SU-DHL-6 (cell line): Measurements from ENCODE around the gene NOL3.

Experiments
- H2AFZ ChIP-seq: fragments of 200-600 bp; sonication (generic); 2 replicates; pipeline ENCODE4 v1.6.1; 2014; ENCODE audit warnings: low read depth, mild to moderate bottlenecking, moderate library complexity, mixed read lengths, antibody characterized with exemption, low read length; ENCODE audit not compliant: severe bottlenecking
- H3F3A ChIP-seq: fragments of 200-600 bp; shearing (Covaris generic); 2 replicates; pipeline ENCODE4 v1.6.0; 2016; ENCODE audit warnings: antibody characterized with exemption, mild to moderate bottlenecking; ENCODE audit not compliant: insufficient read depth
- H3K27ac ChIP-seq: fragments of 200-600 bp; sonication (generic); 2 replicates; pipeline ENCODE4 v1.5.1; 2016; ENCODE audit warnings: low read depth, mild to moderate bottlenecking, low read length, moderate library complexity, mixed read lengths
- H3K27me3 ChIP-seq: fragments of 200-600 bp; sonication (generic), shearing (Covaris generic); 2 replicates; pipeline ENCODE4 v1.6.0; 2014; ENCODE audit warnings: mild to moderate bottlenecking, low read length
- H3K36me3 ChIP-seq: fragments of 200-600 bp; sonication (generic); 2 replicates; pipeline ENCODE4 v1.6.1; 2014; ENCODE audit warnings: mild to moderate bottlenecking, low read length, mixed read lengths
- H3K4me2 ChIP-seq: fragments of 300-600, 200-600 bp; shearing (Covaris generic), sonication (generic); 2 replicates; pipeline ENCODE4 v1.6.0; 2014; ENCODE audit warnings: low read length, low read depth, mild to moderate bottlenecking; ENCODE audit not compliant: poor library complexity, severe bottlenecking
- H3K4me3 ChIP-seq: fragments of 200-600 bp; sonication (generic); 2 replicates; pipeline ENCODE4 v1.5.1; 2014; ENCODE audit warnings: antibody characterized with exemption, low read length, mild to moderate bottlenecking, mixed read lengths; ENCODE audit not compliant: insufficient read depth, poor library complexity, severe bottlenecking
- H3K79me2 ChIP-seq: fragments of 200-600 bp; sonication (generic); 2 replicates; pipeline ENCODE4 v1.6.1; 2014; ENCODE audit warnings: mild to moderate bottlenecking, low read length, moderate library complexity; ENCODE audit not compliant: insufficient read depth
- H3K9ac ChIP-seq: fragments of 200-600 bp; sonication (generic); 2 replicates; pipeline ENCODE4 v1.7.0; 2014; ENCODE audit warnings: mild to moderate bottlenecking, low read length
- H3K9me2 ChIP-seq: fragments of 200-600 bp; sonication (generic); replicated peaks from 2 replicates; pipeline ENCODE4 v1.6.1; 2014; ENCODE audit warnings: low read length; ENCODE audit not compliant: insufficient read depth
- H3K9me3 ChIP-seq: fragments of 200-600 bp; sonication (generic); 2 replicates; pipeline ENCODE4 v1.6.1; 2014; ENCODE audit warnings: low read length, mixed read lengths; ENCODE audit not compliant: insufficient read depth
- H4K20me1 ChIP-seq: fragments of 200-600 bp; sonication (generic); 2 replicates; pipeline ENCODE4 v1.6.1; 2014; ENCODE audit warnings: low read depth, mild to moderate bottlenecking, antibody characterized with exemption, low read length, moderate library complexity, mixed read lengths
- CTCF ChIP-seq: fragments of 200-600 bp; sonication (generic); IDR thresholded peaks from one replicate; pipeline ENCODE4 v1.5.1; 2017; ENCODE audit warnings: antibody characterized with exemption, mild to moderate bottlenecking, low read length, moderate library complexity; ENCODE audit not compliant: insufficient read depth, poor library complexity, severe bottlenecking
- EZH2phosphoT487 ChIP-seq: fragments of 200-600 bp; sonication (generic), shearing (Covaris generic); conservative IDR thresholded peaks from 2 replicates; pipeline ENCODE4 v1.6.1; 2018; ENCODE audit warnings: mild to moderate bottlenecking, antibody characterized with exemption, low read length, moderate library complexity, mixed read lengths

Gene NOL3

GRCh38 chr16:67207249-67208091, 37.1 kb downstream of the NOL3 start:
- no peaks in the 10 kb centered on the region for H4K20me1 ChIP-seq
- H3K79me2 ChIP-seq: no peaks in the 10 kb centered on the region
- no peaks in the 10 kb centered on the region for H3K36me3 ChIP-seq
- no peak overlapping the region for H3K4me2 ChIP-seq
- no peak overlapping the region for H3K4me3 ChIP-seq
- H3K27ac ChIP-seq: no peak overlapping the region
- no peaks in the 10 kb centered on the region for H3K9me3 ChIP-seq
- H2AFZ ChIP-seq: no peak overlapping the region
- H3F3A ChIP-seq: no peaks in the 10 kb centered on the region
- no peaks in the 10 kb centered on the region for H3K27me3 ChIP-seq
- H3K9me2 ChIP-seq: no peaks in the 10 kb centered on the region
- H3K9ac ChIP-seq: no peak overlapping the region
- no peak for TF ChIP-seq EZH2phosphoT487
- no peak for TF ChIP-seq CTCF

GRCh38 chr16:67208154-67208896, 38.0 kb downstream of the NOL3 start:
- no peaks in the 10 kb centered on the region for H3K9me3 ChIP-seq
- no peaks in the 10 kb centered on the region for H3K36me3 ChIP-seq
- H3K27ac ChIP-seq: no peak overlapping the region
- H3K9me2 ChIP-seq: no peaks in the 10 kb centered on the region
- no peak overlapping the region for H3K4me2 ChIP-seq
- no peak overlapping the region for H3K9ac ChIP-seq
- no peaks in the 10 kb centered on the region for H3K27me3 ChIP-seq
- TF ChIP-seq CTCF (no peak), EZH2phosphoT487 (no peak)
- no peaks in the 10 kb centered on the region for H3F3A ChIP-seq
- no peak overlapping the region for H3K4me3 ChIP-seq
- H2AFZ ChIP-seq: no peak overlapping the region
- H3K79me2 ChIP-seq: no peaks in the 10 kb centered on the region
- H4K20me1 ChIP-seq: no peaks in the 10 kb centered on the region

- Histone ChIP-seq H3F3A (no peaks in the 10 kb centered on the region), H3K36me3 (no peaks in the 10 kb centered on the region), H3K79me2 (no peaks in the 10 kb centered on the region), H3K4me2 (no peak overlapping the region), H3K9me2 (no peaks in the 10 kb centered on the region), H3K27me3 (no peaks in the 10 kb centered on the region), H3K27ac (no peak overlapping the region), H3K4me3 (no peak overlapping the region), H4K20me1 (no peaks in the 10 kb centered on the region), H3K9me3 (no peaks in the 10 kb centered on the region), H2AFZ (no peak overlapping the region), H3K9ac (no peak overlapping the region)
- TF ChIP-seq EZH2phosphoT487 (no peak), CTCF (no peak)
These were observed 39.2 kb downstream of the NOL3 start for GRCh38 chr16:67209565-67209964.
